Smooth muscle cell of the brain vasculature (primary cell): ENCODE measurements around the gene GNPTG.

Experiments used
- DNase-seq: peaks from one replicate; pipeline ENCODE4 v3.0.0-alpha.2; 2012; ENCODE audit warnings: low read depth, low spot score

GNPTG gene

DNA sequence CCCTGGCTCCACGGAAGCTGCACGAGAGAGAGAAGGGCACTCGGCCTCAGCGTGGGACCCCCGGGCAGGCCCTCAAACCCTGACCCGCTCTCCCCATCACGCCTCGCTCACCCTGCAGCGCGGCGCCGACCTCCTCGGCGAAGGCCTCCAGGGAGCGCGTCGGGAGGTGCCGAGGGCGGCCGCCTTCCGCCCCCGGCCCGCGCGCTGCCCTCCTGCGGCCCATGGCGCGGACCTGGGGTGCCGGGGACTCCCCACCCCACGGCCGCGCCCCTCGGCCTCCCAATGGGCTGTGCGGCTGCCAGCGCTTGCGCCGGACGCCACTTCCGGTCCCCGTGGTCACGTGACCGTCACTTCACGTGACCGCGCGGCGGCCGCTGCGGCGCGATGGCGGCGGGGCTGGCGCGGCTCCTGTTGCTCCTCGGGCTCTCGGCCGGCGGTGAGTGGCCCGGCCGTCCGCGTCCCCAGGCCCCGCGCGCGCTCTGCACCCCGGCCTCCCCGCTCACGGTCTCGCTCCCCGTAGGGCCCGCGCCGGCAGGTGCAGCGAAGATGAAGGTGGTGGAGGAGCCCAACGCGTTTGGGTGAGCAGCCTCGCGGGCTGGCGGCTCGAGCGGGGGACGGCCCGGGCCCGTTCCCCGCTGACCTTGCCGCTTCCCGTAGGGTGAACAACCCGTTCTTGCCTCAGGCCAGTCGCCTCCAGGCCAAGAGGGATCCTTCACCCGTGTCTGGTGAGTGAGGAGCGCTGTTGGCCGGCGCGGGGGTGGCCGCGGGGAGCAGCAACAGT lies at the start of gene GNPTG, which contains the start of gene TSR3:
Gene GNPTG (plus strand): TSS at position 350 of the 781 bp plus-strand sequence. CDS start 35 bp downstream, at position 385.
Gene TSR3 (minus strand): TSS at position 297 of the 781 bp plus-strand sequence. CDS start 74 bp downstream, at position 223.
- peak; percentile 62 for DNase-seq

GRCh38 chr16:1305823-1306222 lies 45.9 kb upstream of the GNPTG start:
- no peak for DNase-seq

DNA sequence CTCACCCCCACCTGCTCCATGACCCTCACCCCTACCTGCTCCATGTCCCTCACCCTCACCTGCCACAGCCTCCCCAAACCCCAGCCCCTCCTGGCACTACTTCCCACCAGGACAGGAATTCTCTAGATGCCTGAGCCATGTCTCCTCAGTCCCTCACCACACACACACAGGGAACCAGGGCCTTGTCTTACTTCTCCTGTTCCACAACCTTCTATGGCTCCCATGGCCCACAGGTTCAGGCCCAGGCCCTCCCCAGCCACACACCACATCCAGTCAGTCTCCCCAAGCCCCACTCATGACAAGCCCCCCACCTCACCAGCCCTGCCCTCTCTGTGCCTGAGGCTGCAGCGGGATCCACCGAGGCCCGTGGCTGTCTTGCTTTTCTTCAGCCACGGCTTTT lies 45.4 kb upstream of the GNPTG start:
- DNase-seq, result no peak

GRCh38 chr16:1308036-1308976 lies 43.4 kb upstream of the GNPTG start:
- DNase-seq, result no peak

- peak; percentile 98 for DNase-seq
These were observed 42.5 kb upstream of the GNPTG start, which contains the start of gene UBE2I for GRCh38 chr16:1308977-1309885. TSS of gene UBE2I (plus strand) at chr16:1309636. CDS start at chr16:1314031, 4,395 bp downstream.

GRCh38 chr16:1309888-1310831 lies 41.6 kb upstream of the GNPTG start:
- DNase-seq, result no peak

GRCh38 chr16:1310832-1311200 lies 40.9 kb upstream of the GNPTG start:
- no peak for DNase-seq

- DNase-seq, result no peak
These were observed 40.5 kb upstream of the GNPTG start for GRCh38 chr16:1311212-1311737.

- no peak for DNase-seq
These were observed 39.8 kb upstream of the GNPTG start for GRCh38 chr16:1311738-1312466.

DNA sequence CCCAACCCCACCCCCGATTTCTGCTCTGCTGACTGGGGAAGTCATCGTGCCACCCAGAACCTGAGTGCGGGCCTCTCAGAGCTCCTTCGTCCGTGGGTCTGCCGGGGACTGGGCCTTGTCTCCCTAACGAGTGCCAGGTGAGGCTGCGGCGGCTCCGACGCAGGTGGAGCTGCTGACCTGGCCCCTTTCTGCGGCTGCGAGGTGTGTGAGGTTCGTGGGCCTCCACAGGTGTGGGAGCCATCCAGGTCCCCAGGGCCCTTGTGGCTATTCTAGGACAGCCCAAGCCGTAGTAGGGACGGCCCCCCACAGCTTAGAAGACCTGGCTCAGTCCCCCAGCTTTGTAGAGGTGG lies 39.3 kb upstream of the GNPTG start:
- DNase-seq, result no peak

DNA sequence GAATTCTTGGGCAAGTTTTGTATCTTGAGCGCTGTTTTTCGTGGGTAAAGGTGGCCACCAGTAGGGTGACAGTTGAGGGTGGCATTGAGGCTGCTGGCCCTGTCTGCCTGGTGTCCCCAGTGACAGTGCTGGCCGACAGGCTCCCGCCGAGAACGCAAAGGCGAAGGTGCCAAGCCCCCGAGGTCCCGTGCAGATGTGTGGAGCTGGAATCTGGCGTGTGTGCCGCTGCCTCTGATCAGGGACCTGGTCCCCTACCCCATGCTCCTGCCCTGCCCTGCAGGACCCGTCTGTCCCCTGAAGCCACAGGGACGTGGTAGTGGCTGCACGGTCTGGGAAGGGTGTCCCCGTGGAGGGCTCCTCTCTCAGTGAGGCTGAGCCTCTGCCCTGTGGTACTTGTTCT lies 38.8 kb upstream of the GNPTG start:
- no peak for DNase-seq

- DNase-seq, result no peak
These were observed 37.9 kb upstream of the GNPTG start for GRCh38 chr16:1313721-1314369.

GRCh38 chr16:1314399-1315068 lies 37.2 kb upstream of the GNPTG start:
- no peak for DNase-seq

- no peak for DNase-seq
These were observed 36.4 kb upstream of the GNPTG start for GRCh38 chr16:1315081-1316032.

GRCh38 chr16:1316033-1316405 lies 35.7 kb upstream of the GNPTG start:
- DNase-seq, result no peak

- no peak for DNase-seq
These were observed 34.1 kb upstream of the GNPTG start for GRCh38 chr16:1317479-1318267.

DNA sequence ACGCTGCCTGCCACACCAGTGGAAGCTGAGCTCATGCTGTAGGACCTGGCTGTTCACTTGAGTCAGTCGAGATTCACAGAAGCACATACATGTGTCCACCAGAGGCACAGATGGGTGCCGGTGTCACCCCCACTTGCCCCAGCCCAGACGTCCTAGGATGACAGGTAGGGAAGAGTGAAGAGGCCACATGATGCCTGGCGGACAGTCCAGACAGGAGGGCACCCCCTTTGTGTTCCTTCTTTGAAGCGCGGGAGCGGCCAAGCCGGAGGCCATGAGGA lies 33.5 kb upstream of the GNPTG start:
- DNase-seq, result no peak
